Neuron (in vitro differentiated cells): Measurements from ENCODE around the gene ELFN1.

Source experiments
- H2AFZ ChIP-seq: one replicate; pipeline ENCODE4 v1.6.1; 2013; ENCODE audit warnings: low read depth, mild to moderate bottlenecking, inconsistent platforms, low read length, moderate library complexity
- H3K27me3 ChIP-seq: one replicate; pipeline ENCODE4 v1.6.1; 2013; ENCODE audit warnings: low read length; ENCODE audit not compliant: insufficient read depth
- H3K36me3 ChIP-seq: one replicate; pipeline ENCODE4 v1.6.1; 2013; ENCODE audit warnings: low read length; ENCODE audit not compliant: insufficient read depth
- H3K4me1 ChIP-seq: one replicate; pipeline ENCODE4 v1.6.1; 2013; ENCODE audit warnings: low read length; ENCODE audit not compliant: insufficient read depth
- H3K4me3 ChIP-seq: 2 replicates; pipeline ENCODE4 v1.5.1; 2013; ENCODE audit warnings: mild to moderate bottlenecking, low read length, moderate library complexity
- H3K9me3 ChIP-seq: one replicate; pipeline ENCODE4 v1.6.1; 2013; ENCODE audit warnings: low read length

The ELFN1 gene

GRCh38 chr7:1646391-1646790 lies 23.7 kb upstream of the ELFN1 start:
- Histone ChIP-seq H3K4me3 (no peak overlapping the region), H3K36me3 (no peaks in the 10 kb centered on the region), H2AFZ (no peak overlapping the region), H3K27me3 (no peaks in the 10 kb centered on the region), H3K9me3 (no peaks in the 10 kb centered on the region), H3K4me1 (peaks cover 27% of the 10 kb centered on the region)

- H3K36me3 ChIP-seq: no peaks in the 10 kb centered on the region
- no peaks in the 10 kb centered on the region for H3K27me3 ChIP-seq
- no peaks in the 10 kb centered on the region for H3K9me3 ChIP-seq
- H2AFZ ChIP-seq: no peak overlapping the region
- H3K4me3 ChIP-seq: no peak overlapping the region
- peaks cover 27% of the 10 kb centered on the region for H3K4me1 ChIP-seq
Measured at GRCh38 chr7:1646957-1647891, 22.9 kb upstream of the ELFN1 start.

- no peaks in the 10 kb centered on the region for H3K36me3 ChIP-seq
Measured at GRCh38 chr7:1647961-1648672, 22.0 kb upstream of the ELFN1 start.

GRCh38 chr7:1649751-1650326 lies 20.2 kb upstream of the ELFN1 start:
- no peaks in the 10 kb centered on the region for H3K36me3 ChIP-seq
- peaks cover 27% of the 10 kb centered on the region for H3K4me1 ChIP-seq
- no peak overlapping the region for H2AFZ ChIP-seq
- peaks cover 2% of the 10 kb centered on the region for H3K9me3 ChIP-seq
- no peaks in the 10 kb centered on the region for H3K27me3 ChIP-seq
- H3K4me3 ChIP-seq: no peak overlapping the region

More at GRCh38 chr7:1647961-1648672, 22.0 kb upstream of the ELFN1 start:
- Histone ChIP-seq H3K9me3 (no peaks in the 10 kb centered on the region), H3K4me3 (no peak overlapping the region), H2AFZ (no peak overlapping the region), H3K27me3 (no peaks in the 10 kb centered on the region), H3K4me1 (peaks cover 27% of the 10 kb centered on the region)

GRCh38 chr7:1650363-1651030 lies 19.6 kb upstream of the ELFN1 start:
- H3K27me3 ChIP-seq: no peaks in the 10 kb centered on the region
- H3K4me3 ChIP-seq: no peak overlapping the region
- H3K4me1 ChIP-seq: peaks cover 27% of the 10 kb centered on the region
- no peak overlapping the region for H2AFZ ChIP-seq
- H3K36me3 ChIP-seq: no peaks in the 10 kb centered on the region
- peaks cover 2% of the 10 kb centered on the region for H3K9me3 ChIP-seq

GRCh38 chr7:1651031-1651446 lies 19.0 kb upstream of the ELFN1 start:
- H3K4me1 ChIP-seq: peaks cover 27% of the 10 kb centered on the region
- H3K4me3 ChIP-seq: no peak overlapping the region
- H3K9me3 ChIP-seq: peaks cover 2% of the 10 kb centered on the region
- H2AFZ ChIP-seq: no peak overlapping the region
- no peaks in the 10 kb centered on the region for H3K27me3 ChIP-seq
- H3K36me3 ChIP-seq: no peaks in the 10 kb centered on the region

GRCh38 chr7:1651891-1652290 lies 18.2 kb upstream of the ELFN1 start:
- no peaks in the 10 kb centered on the region for H3K27me3 ChIP-seq

GRCh38 chr7:1653500-1653899 lies 16.6 kb upstream of the ELFN1 start:
- peaks cover 3% of the 10 kb centered on the region for H3K4me1 ChIP-seq
- H3K9me3 ChIP-seq: peaks cover 4% of the 10 kb centered on the region
- H3K27me3 ChIP-seq: no peaks in the 10 kb centered on the region
- H3K4me3 ChIP-seq: no peak overlapping the region
- H2AFZ ChIP-seq: no peak overlapping the region
- H3K36me3 ChIP-seq: no peaks in the 10 kb centered on the region

More at GRCh38 chr7:1651891-1652290, 18.2 kb upstream of the ELFN1 start:
- Histone ChIP-seq H3K4me3 (no peak overlapping the region), H3K4me1 (peaks cover 19% of the 10 kb centered on the region), H2AFZ (no peak overlapping the region), H3K9me3 (peaks cover 2% of the 10 kb centered on the region), H3K36me3 (no peaks in the 10 kb centered on the region)

- H3K4me1 ChIP-seq: no peaks in the 10 kb centered on the region
- no peaks in the 10 kb centered on the region for H3K27me3 ChIP-seq
- peaks cover 4% of the 10 kb centered on the region for H3K9me3 ChIP-seq
- no peaks in the 10 kb centered on the region for H3K36me3 ChIP-seq
- H2AFZ ChIP-seq: no peak overlapping the region
- no peak overlapping the region for H3K4me3 ChIP-seq
Measured at GRCh38 chr7:1654111-1654510, 16.0 kb upstream of the ELFN1 start.

- Histone ChIP-seq H3K27me3 (no peaks in the 10 kb centered on the region), H3K9me3 (peaks cover 4% of the 10 kb centered on the region), H3K36me3 (no peaks in the 10 kb centered on the region), H3K4me1 (no peaks in the 10 kb centered on the region), H2AFZ (no peak overlapping the region), H3K4me3 (no peak overlapping the region)
Measured at GRCh38 chr7:1654738-1655475, 15.2 kb upstream of the ELFN1 start.

- no peaks in the 10 kb centered on the region for H3K36me3 ChIP-seq
Measured at GRCh38 chr7:1659696-1660095, 10.4 kb upstream of the ELFN1 start.

GRCh38 chr7:1661461-1661860 lies 8.6 kb upstream of the ELFN1 start:
- Histone ChIP-seq H2AFZ (no peak overlapping the region), H3K9me3 (peaks cover 2% of the 10 kb centered on the region), H3K27me3 (no peaks in the 10 kb centered on the region), H3K4me1 (peaks cover 10% of the 10 kb centered on the region), H3K36me3 (no peaks in the 10 kb centered on the region), H3K4me3 (no peak overlapping the region)

More at GRCh38 chr7:1659696-1660095, 10.4 kb upstream of the ELFN1 start:
- peaks cover 2% of the 10 kb centered on the region for H3K9me3 ChIP-seq
- H3K4me1 ChIP-seq: peaks cover 10% of the 10 kb centered on the region
- H3K4me3 ChIP-seq: no peak overlapping the region
- H3K27me3 ChIP-seq: no peaks in the 10 kb centered on the region
- H2AFZ ChIP-seq: no peak overlapping the region
